Limb (tissue), 2 donors: ENCODE measurements around the gene XCL1.
"Not testable (repeated sequence)": the region's sequence is repeated elsewhere in the genome, so short reads cannot be mapped to it uniquely, and the experiment has no call there.

Experiments
- DNase-seq, 2 donors: peaks; one replicate each; pipeline ENCODE4 v3.0.0-alpha.2; 2016; ENCODE audit errors: extremely low spot score in 2 of 2

The XCL1 gene

DNA sequence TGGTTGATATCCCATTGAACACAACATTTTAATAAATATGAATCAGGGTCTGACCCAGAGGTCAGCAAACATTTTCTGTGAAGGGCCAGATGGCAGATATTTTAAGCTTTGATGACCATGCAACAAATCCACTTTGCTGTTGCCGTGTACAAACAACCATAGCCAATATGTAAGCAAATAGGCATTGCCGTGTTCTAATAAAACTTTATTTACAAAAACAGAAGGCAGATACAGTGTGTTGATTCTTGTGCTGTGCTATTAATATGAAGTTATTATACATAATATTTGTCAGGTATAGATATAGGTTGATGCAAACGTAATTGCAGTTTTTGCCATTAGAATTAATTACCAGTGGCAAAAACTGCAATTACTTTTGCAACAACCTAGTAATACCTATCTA is 8.8 kb upstream of the XCL1 start:
- no peak for DNase-seq

- DNase-seq = peak in 1 of 2 donors; percentile 19
Measured at GRCh38 chr1:168568346-168568745, 8.1 kb upstream of the XCL1 start.

GRCh38 chr1:168570652-168571051 is 5.8 kb upstream of the XCL1 start:
- no peak for DNase-seq

DNA sequence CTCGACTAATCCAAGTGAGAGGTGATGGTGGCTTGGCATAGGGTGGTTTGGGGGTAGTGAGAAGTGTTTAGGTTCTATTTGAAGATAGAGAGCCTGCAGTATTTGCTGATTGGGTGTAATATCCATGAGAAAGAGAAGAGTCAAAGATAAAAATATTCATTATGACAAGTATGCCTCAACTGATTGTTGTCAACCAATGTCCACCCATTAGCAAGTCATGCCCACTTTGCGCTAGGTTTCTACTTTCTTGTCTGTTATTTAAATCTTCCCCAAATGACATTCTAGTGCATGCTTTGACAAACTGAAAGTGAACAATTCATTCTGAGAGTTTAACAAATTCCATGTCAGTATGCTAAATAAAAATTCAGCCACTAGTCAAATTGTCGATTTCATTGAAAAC is 3.8 kb upstream of the XCL1 start:
- no peak for DNase-seq

DNA sequence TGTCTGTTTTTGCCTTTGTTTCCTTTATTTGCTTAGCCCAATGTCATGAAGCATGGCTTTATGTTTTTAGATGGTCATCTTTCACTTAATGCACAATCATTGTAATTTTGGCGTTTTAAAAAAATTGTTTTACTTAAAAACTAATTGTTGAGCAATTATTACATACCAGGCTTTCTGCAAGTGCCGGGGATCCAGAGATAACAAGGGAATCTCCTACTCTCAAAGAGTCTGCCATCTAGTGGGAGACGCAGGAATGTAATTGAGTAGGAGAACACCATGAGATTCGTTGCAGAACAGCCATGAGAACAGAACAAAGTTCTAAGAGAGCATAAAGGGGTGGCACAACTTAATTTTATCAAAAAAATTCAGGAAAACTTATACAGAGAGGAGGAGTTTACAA is 2.2 kb upstream of the XCL1 start:
- DNase-seq = not testable (repeated sequence)

GRCh38 chr1:168578531-168579185 is 2.3 kb downstream of the XCL1 start:
- not testable (repeated sequence) for DNase-seq

DNA sequence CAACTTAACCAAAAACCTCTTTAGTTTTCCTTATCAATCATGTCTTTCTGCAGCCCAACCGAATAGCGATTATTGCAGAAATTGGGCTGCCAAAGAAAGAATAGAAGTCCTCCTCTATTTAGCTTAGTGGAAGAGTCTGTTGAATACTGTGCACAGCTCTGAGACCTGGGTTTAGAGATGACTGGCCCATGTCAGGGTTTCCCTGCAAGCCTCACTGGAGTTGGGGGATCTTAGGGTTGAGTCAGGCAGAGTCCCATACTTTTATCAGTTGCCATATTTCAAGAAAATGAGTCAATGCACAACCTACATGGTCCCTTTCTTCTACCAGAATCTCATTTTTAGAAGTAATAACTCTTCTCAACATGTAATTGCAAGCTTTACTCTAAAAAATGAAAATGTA is 3.9 kb downstream of the XCL1 start:
- DNase-seq = not testable (repeated sequence)

DNA sequence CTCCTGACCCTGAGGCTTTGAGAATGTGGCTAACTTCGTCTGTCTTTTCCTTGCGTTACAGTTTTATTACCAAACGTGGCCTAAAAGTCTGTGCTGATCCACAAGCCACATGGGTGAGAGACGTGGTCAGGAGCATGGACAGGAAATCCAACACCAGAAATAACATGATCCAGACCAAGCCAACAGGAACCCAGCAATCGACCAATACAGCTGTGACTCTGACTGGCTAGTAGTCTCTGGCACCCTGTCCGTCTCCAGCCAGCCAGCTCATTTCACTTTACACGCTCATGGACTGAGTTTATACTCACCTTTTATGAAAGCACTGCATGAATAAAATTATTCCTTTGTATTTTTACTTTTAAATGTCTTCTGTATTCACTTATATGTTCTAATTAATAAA is 4.6 kb downstream of the XCL1 start:
- DNase-seq = not testable (repeated sequence)

GRCh38 chr1:168581817-168582572 is 5.6 kb downstream of the XCL1 start:
- no peak for DNase-seq

GRCh38 chr1:168582688-168583336 is 6.4 kb downstream of the XCL1 start:
- peak; percentile 37 for DNase-seq

DNA sequence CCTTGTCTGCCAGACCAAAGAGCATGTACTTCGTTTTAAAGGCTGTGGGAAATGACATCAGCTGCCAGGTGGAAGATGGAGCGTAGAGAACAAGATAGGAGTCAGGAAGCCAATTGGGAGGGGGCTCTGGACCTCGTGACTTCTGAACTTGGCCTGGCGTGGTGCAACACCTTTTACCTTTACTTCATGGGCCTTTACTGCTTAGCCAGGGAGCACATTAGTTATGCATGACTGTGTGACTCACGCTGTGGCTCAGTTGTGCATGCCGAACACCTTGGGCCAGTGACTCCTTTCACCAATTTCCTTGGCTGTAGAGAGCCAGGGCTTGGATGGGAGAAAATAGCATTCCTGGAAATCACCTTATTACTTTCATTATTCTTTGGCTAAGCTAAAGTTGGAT is 7.2 kb downstream of the XCL1 start:
- DNase-seq = no peak

GRCh38 chr1:168585191-168585590 is 8.8 kb downstream of the XCL1 start:
- no peak for DNase-seq

DNA sequence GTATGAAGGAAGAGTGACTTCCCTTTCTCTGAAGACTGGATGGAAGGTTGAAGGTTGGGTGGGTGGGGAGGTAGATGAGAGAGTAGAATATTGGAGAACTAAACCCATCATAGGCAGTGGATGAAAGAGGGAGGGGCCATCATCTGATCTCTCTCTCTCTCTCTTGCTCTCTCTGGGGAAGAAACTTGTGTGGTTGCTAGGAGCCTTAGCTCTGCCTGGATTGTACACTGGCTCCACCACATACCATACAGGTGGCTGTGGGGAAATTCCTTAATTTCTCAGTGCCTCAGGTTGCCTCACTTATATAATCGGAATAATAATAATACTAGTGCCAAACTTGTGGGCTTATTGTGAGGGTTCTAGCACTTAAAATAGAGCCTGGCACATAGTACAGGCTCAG is 9.5 kb downstream of the XCL1 start:
- no peak for DNase-seq

- DNase-seq = no peak
Measured at GRCh38 chr1:168589167-168589566, 12.8 kb downstream of the XCL1 start.

DNA sequence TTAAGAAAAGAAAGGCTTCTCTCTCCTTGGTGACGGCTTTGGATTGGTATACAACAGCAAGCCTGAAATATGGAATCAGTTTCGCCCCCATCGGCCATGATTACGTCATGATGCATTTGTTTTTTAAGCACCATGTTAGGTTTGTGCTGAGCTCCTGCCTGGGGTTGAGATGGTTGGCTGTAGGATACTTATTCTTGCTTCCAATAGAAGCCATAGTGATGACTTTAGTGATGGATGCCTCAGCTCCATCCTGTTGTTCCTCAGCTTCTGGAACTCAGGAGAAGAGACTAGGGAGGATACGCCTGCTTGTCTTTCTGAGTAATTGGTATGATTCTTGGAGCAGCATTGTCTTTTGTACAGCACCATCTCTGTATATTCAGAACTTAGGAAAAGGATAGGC is 14.7 kb downstream of the XCL1 start:
- DNase-seq = no peak

DNA sequence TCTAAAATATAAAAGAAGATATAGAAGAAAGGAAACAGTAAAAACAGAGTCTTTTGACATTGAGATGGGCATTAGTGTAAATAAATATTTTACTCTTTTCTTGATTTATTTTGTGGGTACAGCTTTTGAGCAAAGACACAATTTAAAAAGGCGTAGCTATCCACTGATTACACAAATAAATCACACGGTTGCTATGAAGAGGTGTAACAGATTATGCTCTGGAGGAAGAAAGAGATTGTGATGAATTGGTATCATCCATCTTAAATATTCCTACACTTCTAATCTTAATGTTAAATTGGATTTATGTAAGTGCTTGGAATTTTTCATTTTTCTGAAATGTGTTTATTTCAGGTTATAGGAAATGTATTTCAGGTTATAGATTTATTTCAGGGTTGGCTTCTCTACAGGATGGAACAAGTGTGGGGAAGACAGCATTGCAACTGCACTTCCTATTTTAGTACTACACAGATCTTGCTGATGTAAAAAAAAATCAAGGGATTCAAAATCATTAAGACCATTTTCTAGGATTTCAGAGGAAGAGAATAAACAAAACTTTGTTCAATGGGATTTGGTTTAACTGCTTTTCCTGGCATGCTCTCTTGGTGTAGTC is 15.3 kb downstream of the XCL1 start:
- no peak for DNase-seq

DNA sequence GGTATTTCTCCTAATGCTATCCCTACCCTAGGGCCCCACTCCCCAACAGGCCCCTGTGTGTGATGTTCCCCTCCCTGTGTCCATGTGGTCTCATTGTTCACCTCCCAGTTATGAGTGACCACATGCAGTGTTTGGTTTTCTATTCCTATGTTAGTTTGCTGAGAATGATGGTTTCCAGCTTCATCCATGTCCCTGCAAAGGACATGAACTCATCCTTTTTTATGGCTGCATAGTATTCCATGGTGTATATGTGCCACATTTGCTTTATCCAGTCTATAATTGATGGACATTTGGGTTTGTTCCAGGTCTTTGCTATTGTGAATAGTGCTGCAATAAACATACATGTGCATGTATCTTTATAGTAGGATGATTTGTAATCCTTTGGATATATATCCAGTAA is 19.0 kb downstream of the XCL1 start:
- DNase-seq = not testable (repeated sequence)

DNA sequence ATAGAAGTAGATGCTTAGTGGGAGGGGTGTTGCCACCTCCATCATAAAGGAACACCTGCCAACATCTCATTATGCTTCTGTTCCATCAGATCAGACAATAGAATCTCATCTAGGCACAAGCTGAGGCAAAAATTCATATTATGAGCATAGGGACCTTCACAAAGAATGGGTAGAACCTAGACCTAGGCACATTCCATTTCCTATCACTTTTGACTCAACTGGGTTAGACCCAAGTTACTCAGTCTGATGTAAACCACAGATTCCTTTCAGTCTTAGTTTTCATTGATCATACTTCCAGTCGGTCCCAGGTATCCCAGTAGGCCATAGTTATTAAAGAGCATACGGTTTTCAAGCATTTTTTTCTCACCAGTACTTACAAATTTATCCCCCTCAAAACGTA is 21.7 kb downstream of the XCL1 start:
- DNase-seq = no peak

- no peak for DNase-seq
Measured at GRCh38 chr1:168598892-168599291, 22.5 kb downstream of the XCL1 start.

DNA sequence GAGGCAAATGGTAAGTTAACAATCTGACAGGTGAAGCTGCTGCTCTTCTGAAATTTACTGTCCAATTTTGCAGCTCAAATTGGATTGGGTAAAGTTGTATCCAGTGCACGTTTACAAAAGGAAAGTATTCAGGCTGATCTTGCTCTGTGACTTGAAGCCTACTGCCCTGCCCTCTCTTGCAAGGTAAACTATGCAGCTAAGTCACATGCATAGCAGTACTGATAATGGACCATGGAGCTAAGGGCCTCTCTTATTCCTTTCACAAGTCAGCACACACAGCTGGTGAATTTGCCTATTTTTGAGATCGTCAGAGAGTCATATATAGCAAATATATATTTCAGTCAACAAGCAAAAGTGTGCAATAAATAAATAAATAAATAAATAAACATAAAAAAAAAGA is 23.2 kb downstream of the XCL1 start:
- no peak for DNase-seq

GRCh38 chr1:168601051-168601450 is 24.6 kb downstream of the XCL1 start:
- DNase-seq = no peak

DNA sequence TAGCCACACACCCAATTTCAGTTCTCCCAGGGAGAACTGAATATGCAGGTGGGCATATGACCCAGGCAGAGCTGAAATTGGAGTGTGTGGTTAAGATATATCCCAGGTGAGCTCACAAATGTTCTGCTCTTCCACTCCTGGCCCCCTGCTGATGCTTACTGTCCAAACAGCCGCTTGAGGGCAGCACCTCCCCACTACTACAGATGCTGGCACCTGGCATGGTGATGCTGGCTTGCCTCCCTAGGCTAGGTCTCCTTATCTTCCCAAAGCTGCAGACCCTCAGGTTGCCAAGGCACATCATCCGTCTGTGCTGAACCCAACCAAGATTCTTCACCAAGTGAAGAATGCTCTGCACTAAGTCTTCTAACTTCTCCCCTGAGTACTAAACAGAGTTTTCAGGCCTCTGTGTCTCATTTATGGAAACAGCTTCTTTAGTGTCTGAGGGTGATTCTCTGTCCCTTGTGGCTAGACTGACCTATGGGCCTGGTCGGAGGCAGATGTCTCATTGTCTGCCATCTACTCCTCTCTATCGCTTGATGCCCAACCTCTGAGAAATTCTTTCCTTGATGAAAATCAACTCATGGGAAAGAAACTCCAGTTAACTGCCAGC is 27.2 kb downstream of the XCL1 start:
- DNase-seq = peak; percentile 79 to 85
